BLaER1 (cell line): ENCODE results near the gene USP36.

Source experiments
- H3K27ac ChIP-seq: shearing (Covaris generic); formaldehyde crosslinking; 2 replicates; pipeline ENCODE4 v1.8.1; 2022
- H3K27me3 ChIP-seq: shearing (Covaris generic); formaldehyde crosslinking; 2 replicates; pipeline ENCODE4 v1.8.1; 2022
- H3K36me3 ChIP-seq: shearing (Covaris generic); formaldehyde crosslinking; 2 replicates; pipeline ENCODE4 v1.8.1; 2022
- H3K4me1 ChIP-seq: shearing (Covaris generic); formaldehyde crosslinking; 2 replicates; pipeline ENCODE4 v1.8.1; 2022
- H3K4me2 ChIP-seq: shearing (Covaris generic); formaldehyde crosslinking; 2 replicates; pipeline ENCODE4 v1.8.1; 2022
- H3K4me3 ChIP-seq: shearing (Covaris generic); formaldehyde crosslinking; 2 replicates; pipeline ENCODE4 v1.8.1; 2022
- H3K9ac ChIP-seq: shearing (Covaris generic); formaldehyde crosslinking; 2 replicates; pipeline ENCODE4 v1.8.1; 2022
- H3K9me3 ChIP-seq: shearing (Covaris generic); formaldehyde crosslinking; 2 replicates; pipeline ENCODE4 v1.8.1; 2022
- H4K20me1 ChIP-seq: shearing (Covaris generic); formaldehyde crosslinking; 2 replicates; pipeline ENCODE4 v1.8.1; 2022
- Cebpa-rat ChIP-seq: shearing (Covaris generic); IDR thresholded peaks from 2 replicates; pipeline ENCODE4 v1.8.1; 2022

The USP36 gene

GRCh38 chr17:78819806-78820792 lies 20.5 kb downstream of the USP36 start:
- no peaks in the 10 kb centered on the region for H3K27me3 ChIP-seq
- peak overlapping the region; percentile 79 for H3K4me2 ChIP-seq
- H3K9ac ChIP-seq: no peak overlapping the region; the same call in 1 of the 2 replicates
- no peaks in the 10 kb centered on the region for H3K9me3 ChIP-seq
- peaks cover 83% of the 10 kb centered on the region for H3K4me1 ChIP-seq
- peaks cover 98% of the 10 kb centered on the region for H3K36me3 ChIP-seq
- peak overlapping the region; percentile 10; the same call in 1 of the 2 replicates for H3K27ac ChIP-seq
- H4K20me1 ChIP-seq: peaks cover 93% of the 10 kb centered on the region
- TF ChIP-seq Cebpa-rat: no peak
- H3K4me3 ChIP-seq: no peak overlapping the region

DNA sequence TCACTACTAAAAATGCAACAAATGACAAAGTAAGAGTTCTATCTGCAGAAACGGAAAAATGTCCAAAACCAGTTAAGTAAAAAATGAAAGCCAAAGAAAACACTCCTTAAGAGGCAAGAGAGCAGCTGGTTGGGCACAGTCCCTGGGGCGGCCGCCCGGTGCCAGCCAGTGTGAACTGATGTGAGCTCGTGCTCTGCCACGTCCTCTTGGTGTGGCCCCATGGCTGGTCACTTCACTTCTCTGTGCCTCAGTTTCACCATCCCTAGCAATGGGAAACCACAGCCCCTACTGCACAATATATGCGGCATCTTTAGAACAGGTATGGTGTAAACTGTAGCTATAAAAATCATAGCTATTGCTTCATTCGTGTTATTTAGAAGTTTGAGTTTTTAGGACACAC lies 21.2 kb downstream of the USP36 start:
- H3K4me3 ChIP-seq: peak overlapping the region; percentile 37; the same call in 1 of the 2 replicates
- H3K4me1 ChIP-seq: peaks cover 83% of the 10 kb centered on the region
- no peaks in the 10 kb centered on the region for H3K27me3 ChIP-seq
- peak overlapping the region; percentile 7; the same call in 1 of the 2 replicates for H3K9ac ChIP-seq
- H3K36me3 ChIP-seq: peaks cover 98% of the 10 kb centered on the region
- no peaks in the 10 kb centered on the region for H3K9me3 ChIP-seq
- H3K4me2 ChIP-seq: peak overlapping the region; percentile 79
- peaks cover 93% of the 10 kb centered on the region for H4K20me1 ChIP-seq
- H3K27ac ChIP-seq: peak overlapping the region; percentile 10; the same call in 1 of the 2 replicates
- no peak for TF ChIP-seq Cebpa-rat

DNA sequence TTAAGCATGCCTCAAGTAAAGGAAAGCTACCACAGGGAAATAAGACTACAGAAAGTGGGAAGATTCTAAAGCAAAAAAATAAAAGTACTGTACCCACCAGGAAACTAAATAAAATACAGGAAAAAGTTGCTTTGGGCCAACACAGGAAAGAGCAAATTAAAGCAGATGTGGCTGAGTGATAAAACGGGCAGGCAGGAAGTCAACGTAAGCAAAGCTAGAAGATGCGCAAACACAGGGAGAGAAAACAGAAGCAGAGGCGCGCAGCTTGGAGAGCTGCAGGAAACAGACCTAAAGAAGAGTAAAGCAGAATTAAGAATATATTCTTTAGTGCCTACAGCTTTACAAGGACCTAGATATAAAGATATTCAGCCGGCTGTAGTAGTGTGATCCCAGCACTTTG lies 21.7 kb downstream of the USP36 start:
- peak overlapping the region; percentile 79 for H3K4me2 ChIP-seq
- H3K27ac ChIP-seq: peak overlapping the region; percentile 10; the same call in 1 of the 2 replicates
- TF ChIP-seq Cebpa-rat: no peak
- H3K27me3 ChIP-seq: no peaks in the 10 kb centered on the region
- H3K9me3 ChIP-seq: no peaks in the 10 kb centered on the region
- H4K20me1 ChIP-seq: peaks cover 93% of the 10 kb centered on the region
- peak overlapping the region; percentile 7; the same call in 1 of the 2 replicates for H3K9ac ChIP-seq
- peaks cover 80% of the 10 kb centered on the region for H3K4me1 ChIP-seq
- peak overlapping the region; percentile 37; the same call in 1 of the 2 replicates for H3K4me3 ChIP-seq
- peaks cover 98% of the 10 kb centered on the region for H3K36me3 ChIP-seq

GRCh38 chr17:78818152-78818846 lies 22.3 kb downstream of the USP36 start:
- Histone ChIP-seq H3K36me3 (peaks cover 98% of the 10 kb centered on the region), H3K4me2 (peak overlapping the region; percentile 79)
- TF ChIP-seq Cebpa-rat: no peak

DNA sequence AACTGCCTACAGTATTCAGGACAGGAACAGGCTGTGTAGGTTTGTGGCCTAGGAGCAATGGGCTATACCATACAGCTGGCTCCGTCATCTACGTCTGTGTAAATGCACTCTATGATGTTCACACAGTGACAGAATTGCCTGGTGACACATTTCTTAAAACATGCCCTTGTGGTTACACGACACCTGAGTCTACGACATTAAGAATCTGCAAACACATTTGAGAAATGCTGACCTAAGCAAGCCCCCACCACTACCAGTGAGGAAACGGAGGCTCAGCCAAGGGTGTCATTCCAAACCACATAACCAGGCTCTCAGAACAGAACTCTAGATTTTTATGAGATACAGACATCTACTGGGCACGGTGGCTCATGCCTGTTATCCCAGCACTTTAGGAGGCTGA lies 23.5 kb downstream of the USP36 start:
- H3K36me3 ChIP-seq: peaks cover 99% of the 10 kb centered on the region
- 0 out of 2 replicates have a peak overlapping the region, but pooled peaks have one; percentile 6 for H3K27ac ChIP-seq
- H4K20me1 ChIP-seq: peaks cover 88% of the 10 kb centered on the region
- peaks cover 67% of the 10 kb centered on the region for H3K4me1 ChIP-seq
- no peak overlapping the region for H3K4me3 ChIP-seq
- peak overlapping the region; percentile 79 for H3K4me2 ChIP-seq
- TF ChIP-seq Cebpa-rat: no peak
- no peaks in the 10 kb centered on the region for H3K9me3 ChIP-seq
- no peaks in the 10 kb centered on the region for H3K27me3 ChIP-seq
- H3K9ac ChIP-seq: 0 out of 2 replicates have a peak overlapping the region, but pooled peaks have one; percentile 6

More at GRCh38 chr17:78818152-78818846, 22.3 kb downstream of the USP36 start:
- H3K9ac ChIP-seq: peak overlapping the region; percentile 7; the same call in 1 of the 2 replicates
- peak overlapping the region; percentile 10; the same call in 1 of the 2 replicates for H3K27ac ChIP-seq
- H3K4me3 ChIP-seq: peak overlapping the region; percentile 37; the same call in 1 of the 2 replicates
- no peaks in the 10 kb centered on the region for H3K9me3 ChIP-seq
- H3K4me1 ChIP-seq: peaks cover 73% of the 10 kb centered on the region
- H3K27me3 ChIP-seq: no peaks in the 10 kb centered on the region
- peaks cover 90% of the 10 kb centered on the region for H4K20me1 ChIP-seq

- TF ChIP-seq Cebpa-rat: no peak
- Histone ChIP-seq H3K27me3 (no peaks in the 10 kb centered on the region), H3K9me3 (no peaks in the 10 kb centered on the region), H3K9ac (no peak overlapping the region), H3K4me2 (no peak overlapping the region), H3K4me1 (peaks cover 63% of the 10 kb centered on the region), H3K36me3 (peaks cover 100% of the 10 kb centered on the region), H3K27ac (no peak overlapping the region), H3K4me3 (no peak overlapping the region), H4K20me1 (peaks cover 77% of the 10 kb centered on the region)
Measured at GRCh38 chr17:78815696-78816095, 24.9 kb downstream of the USP36 start.

GRCh38 chr17:78812855-78813254 lies 27.8 kb downstream of the USP36 start:
- TF ChIP-seq Cebpa-rat: no peak
- H3K4me1 ChIP-seq: peaks cover 34% of the 10 kb centered on the region
- H3K4me2 ChIP-seq: no peak overlapping the region
- H3K9me3 ChIP-seq: no peaks in the 10 kb centered on the region
- H3K9ac ChIP-seq: no peak overlapping the region
- no peak overlapping the region for H3K27ac ChIP-seq
- H3K36me3 ChIP-seq: peaks cover 100% of the 10 kb centered on the region
- no peak overlapping the region for H3K4me3 ChIP-seq
- no peaks in the 10 kb centered on the region for H3K27me3 ChIP-seq
- H4K20me1 ChIP-seq: peaks cover 56% of the 10 kb centered on the region

DNA sequence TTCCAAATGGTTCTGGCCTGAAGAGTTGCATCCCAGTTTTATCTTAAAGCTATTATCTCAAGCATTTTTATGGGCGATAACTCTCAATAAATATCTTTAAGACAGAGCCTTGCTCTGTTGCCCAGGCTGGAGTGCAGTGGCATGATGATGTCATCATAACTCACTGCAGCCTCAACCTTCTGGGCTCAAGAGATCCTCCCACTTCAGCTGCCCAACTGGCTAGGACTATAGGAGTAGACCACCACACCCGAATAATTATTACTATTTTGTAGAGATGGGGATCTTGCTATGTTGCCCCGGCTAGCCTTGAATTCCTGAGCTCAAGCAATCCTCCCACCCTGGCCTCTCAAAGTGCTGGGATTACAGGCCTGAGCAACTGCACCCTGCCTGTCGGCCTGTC lies 32.5 kb downstream of the USP36 start:
- no peaks in the 10 kb centered on the region for H3K27me3 ChIP-seq
- TF ChIP-seq Cebpa-rat: no peak

DNA sequence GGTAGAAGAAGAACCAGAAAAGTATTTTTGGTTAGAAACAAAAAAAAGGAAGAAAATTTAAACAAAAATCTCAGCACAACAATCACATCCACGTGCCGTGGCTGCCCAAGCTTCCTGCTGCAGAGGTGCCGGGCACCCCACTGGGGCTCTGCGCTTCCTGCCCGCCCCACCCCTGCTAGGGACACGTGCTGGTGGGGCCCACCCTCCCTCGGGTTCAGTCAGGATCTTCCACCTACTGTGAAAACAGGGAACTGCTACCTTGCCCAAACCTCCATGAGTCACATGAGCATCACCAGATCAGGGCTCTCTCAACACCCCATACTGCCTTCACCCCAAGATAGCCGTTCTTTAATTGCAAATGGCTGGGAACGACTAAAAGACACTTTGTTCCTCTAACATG lies 34.2 kb downstream of the USP36 start:
- Histone ChIP-seq H3K9me3 (no peaks in the 10 kb centered on the region), H3K27me3 (no peaks in the 10 kb centered on the region), H3K36me3 (peaks cover 84% of the 10 kb centered on the region), H4K20me1 (peaks cover 72% of the 10 kb centered on the region), H3K9ac (no peak overlapping the region), H3K4me3 (no peak overlapping the region), H3K27ac (no peak overlapping the region), H3K4me2 (peak overlapping the region; percentile 28; the same call in 1 of the 2 replicates), H3K4me1 (peaks cover 58% of the 10 kb centered on the region)
- TF ChIP-seq Cebpa-rat: no peak

More for the DNA sequence above, 32.5 kb downstream of the USP36 start:
- Histone ChIP-seq H3K4me3 (no peak overlapping the region), H3K36me3 (peaks cover 91% of the 10 kb centered on the region), H3K9me3 (no peaks in the 10 kb centered on the region), H3K27ac (no peak overlapping the region), H3K9ac (no peak overlapping the region), H4K20me1 (peaks cover 60% of the 10 kb centered on the region), H3K4me1 (peaks cover 48% of the 10 kb centered on the region), H3K4me2 (no peak overlapping the region)
